Neural cell (in vitro differentiated cells): ENCODE data around the gene SLC44A5. TPM values are rescaled to one million over a fixed set of nuclear protein-coding genes. Genes with fewer than 3 reads are reported as not detected.

Experiments used
- H2AFZ ChIP-seq: fragments of 200-600, 300-800 bp; sonication (generic), shearing (Covaris generic); 2 replicates; pipeline ENCODE4 v1.6.0; 2014; ENCODE audit warnings: low read depth, mild to moderate bottlenecking, antibody characterized with exemption, low read length, moderate library complexity
- H3F3A ChIP-seq: fragments of 200-600 bp; shearing (Covaris generic); 2 replicates; pipeline ENCODE4 v1.6.1; 2016; ENCODE audit warnings: mild to moderate bottlenecking, moderate library complexity, mixed read lengths, antibody characterized with exemption, low read length; ENCODE audit not compliant: insufficient read depth, poor library complexity, severe bottlenecking
- H3K27ac ChIP-seq: fragments of 200-600, 300-800 bp; sonication (generic), shearing (Covaris generic); 2 replicates; pipeline ENCODE4 v1.5.1; 2014; ENCODE audit warnings: mild to moderate bottlenecking, low read length, moderate library complexity
- H3K27me3 ChIP-seq: fragments of 300-800, 200-600 bp; sonication (generic), shearing (Covaris generic); 2 replicates; pipeline ENCODE4 v1.6.0; 2014; ENCODE audit warnings: mild to moderate bottlenecking, low read depth, low read length, moderate library complexity; ENCODE audit not compliant: insufficient read depth
- H3K36me3 ChIP-seq: fragments of 300-800, 200-600 bp; sonication (generic), shearing (Covaris generic); 2 replicates; pipeline ENCODE4 v1.5.1; 2014; ENCODE audit warnings: mild to moderate bottlenecking, antibody characterized with exemption, low read length, moderate library complexity; ENCODE audit not compliant: insufficient read depth
- H3K4me2 ChIP-seq: fragments of 300-800, 200-600 bp; sonication (generic), shearing (Covaris generic); 2 replicates; pipeline ENCODE4 v1.6.0; 2014; ENCODE audit warnings: mild to moderate bottlenecking, low read length
- H3K4me3 ChIP-seq: fragments of 300-800, 200-600 bp; sonication (generic), shearing (Covaris generic); 2 replicates; pipeline ENCODE4 v1.5.1; 2014; ENCODE audit warnings: mild to moderate bottlenecking, low read length, moderate library complexity
- H3K79me2 ChIP-seq: fragments of 200-600 bp; shearing (Covaris generic); replicated peaks from 2 replicates; pipeline ENCODE4 v1.6.0; 2014; ENCODE audit warnings: mild to moderate bottlenecking, low read length, moderate library complexity; ENCODE audit not compliant: insufficient read depth
- H3K9ac ChIP-seq: fragments of 300-800, 200-600 bp; sonication (generic), shearing (Covaris generic); 2 replicates; pipeline ENCODE4 v1.6.1; 2016; ENCODE audit warnings: mild to moderate bottlenecking, low read length, mixed read lengths
- H3K9me2 ChIP-seq: fragments of 200-600 bp; shearing (Covaris generic); 2 replicates; pipeline ENCODE4 v1.6.1; 2016; ENCODE audit warnings: mild to moderate bottlenecking, low read length, mixed read lengths; ENCODE audit not compliant: insufficient read depth
- H3K9me3 ChIP-seq: fragments of 200-600, 300-800 bp; sonication (generic), shearing (Covaris generic); 2 replicates; pipeline ENCODE4 v1.6.1; 2016; ENCODE audit warnings: mild to moderate bottlenecking, mixed run types, low read length, moderate library complexity, mixed read lengths
- H4K20me1 ChIP-seq: fragments of 200-600 bp; shearing (Covaris generic); 2 replicates; pipeline ENCODE4 v1.6.1; 2016; ENCODE audit warnings: mild to moderate bottlenecking, mixed run types; ENCODE audit not compliant: insufficient read depth
- CTCF ChIP-seq: fragments of 450-650 bp; IDR thresholded peaks from 2 replicates; pipeline ENCODE4 v1.5.1; 2014; ENCODE audit warnings: antibody characterized with exemption, mild to moderate bottlenecking, moderate library complexity; ENCODE audit not compliant: poor library complexity, severe bottlenecking
- EP300 ChIP-seq: fragments of 450-650 bp; conservative IDR thresholded peaks from 2 replicates; pipeline ENCODE4 v1.6.1; 2014; ENCODE audit warnings: antibody characterized with exemption, mild to moderate bottlenecking, moderate library complexity; ENCODE audit not compliant: poor library complexity, severe bottlenecking
- EZH2 ChIP-seq: fragments of 200-600, 300-800 bp; shearing (Covaris generic), sonication (generic); IDR thresholded peaks from 2 replicates; pipeline ENCODE4 v1.6.1; 2014; ENCODE audit warnings: antibody characterized with exemption, low read length, borderline replicate concordance, mild to moderate bottlenecking; ENCODE audit not compliant: insufficient read depth, poor library complexity, severe bottlenecking
- MXI1 ChIP-seq: fragments of 450-650 bp; conservative IDR thresholded peaks from 2 replicates; pipeline ENCODE4 v1.6.1; 2014; ENCODE audit warnings: antibody characterized with exemption, mild to moderate bottlenecking; ENCODE audit not compliant: poor library complexity, severe bottlenecking
- POLR2AphosphoS5 ChIP-seq: IDR thresholded peaks from 2 replicates; pipeline ENCODE4 v1.6.1; 2012
- RAD21 ChIP-seq: fragments of 450-650 bp; conservative IDR thresholded peaks from 2 replicates; pipeline ENCODE4 v1.6.1; 2014; ENCODE audit warnings: antibody characterized with exemption, mild to moderate bottlenecking, moderate library complexity
- SMC3 ChIP-seq: fragments of 450-650 bp; conservative IDR thresholded peaks from 2 replicates; pipeline ENCODE4 v1.6.1; 2014; ENCODE audit warnings: antibody characterized with exemption, mild to moderate bottlenecking, moderate library complexity; ENCODE audit not compliant: poor library complexity
- TAF1 ChIP-seq: IDR thresholded peaks from 2 replicates; pipeline ENCODE4 v1.6.1; 2012; ENCODE audit warnings: low read depth
- polyA plus RNA-seq: library from polyadenylated mRNA; depleted of rRNA; stranded (reverse); fragments of >200 nt; gene quantifications from 2 replicates; pipeline ENCODE4 v1.2.3, GENCODE V29; 2014
- TF ChIP-seq, protein P1 (sequence below): IDR thresholded peaks from 2 replicates; pipeline ENCODE4 v1.6.1; 2012; ENCODE audit warnings: borderline replicate concordance

Gene SLC44A5
- polyA plus RNA-seq, 1 donor from 2014 or later: 53.0 TPM

DNA sequence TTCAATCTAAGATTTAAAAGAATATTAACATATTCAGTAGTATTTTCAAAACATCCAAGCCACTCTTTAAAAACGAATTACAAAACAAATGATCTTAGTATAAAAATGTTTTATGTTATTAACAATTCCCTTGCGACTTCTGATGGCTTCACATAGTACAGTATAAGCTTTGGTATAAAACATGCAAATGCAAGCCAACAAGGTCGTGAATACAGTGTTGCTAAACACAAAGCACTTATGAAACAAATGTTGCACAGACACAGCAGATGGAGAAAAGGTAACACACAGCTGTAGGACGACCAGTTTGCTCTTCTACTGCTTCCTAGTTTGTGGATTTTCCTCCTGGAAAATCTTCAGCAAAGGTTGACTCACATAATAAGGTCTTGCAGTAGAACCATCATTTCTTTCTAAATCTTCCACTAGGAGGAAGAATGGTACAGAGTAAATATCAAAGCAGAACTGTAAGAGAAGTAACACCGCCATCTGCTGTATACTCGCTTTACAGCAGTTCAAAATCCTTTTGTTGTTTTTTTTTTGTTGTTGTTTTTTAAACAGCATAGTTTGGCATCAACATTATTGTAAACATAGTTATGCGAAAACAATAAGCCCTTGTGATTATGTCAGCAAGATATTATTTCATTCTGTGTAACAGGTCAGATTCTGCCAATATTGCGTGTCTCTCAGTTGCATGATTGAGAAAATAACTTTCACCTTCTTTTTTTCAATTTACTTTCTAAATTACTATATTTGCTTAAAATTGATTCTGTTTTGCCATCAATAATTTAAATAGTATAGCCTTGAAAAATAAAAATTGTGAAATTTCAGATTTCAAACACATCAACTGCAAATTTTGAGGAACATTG is 407.3 kb downstream of the SLC44A5 start:
- H2AFZ ChIP-seq: no peak overlapping the region
- no peaks in the 10 kb centered on the region for H3K79me2 ChIP-seq
- no peak overlapping the region for H3K4me3 ChIP-seq
- no peak overlapping the region for H3K9ac ChIP-seq
- peak; percentile 95 for TF ChIP-seq SMC3
- peak; percentile 98 for TF ChIP-seq CTCF
- TF ChIP-seq, protein P1, sequence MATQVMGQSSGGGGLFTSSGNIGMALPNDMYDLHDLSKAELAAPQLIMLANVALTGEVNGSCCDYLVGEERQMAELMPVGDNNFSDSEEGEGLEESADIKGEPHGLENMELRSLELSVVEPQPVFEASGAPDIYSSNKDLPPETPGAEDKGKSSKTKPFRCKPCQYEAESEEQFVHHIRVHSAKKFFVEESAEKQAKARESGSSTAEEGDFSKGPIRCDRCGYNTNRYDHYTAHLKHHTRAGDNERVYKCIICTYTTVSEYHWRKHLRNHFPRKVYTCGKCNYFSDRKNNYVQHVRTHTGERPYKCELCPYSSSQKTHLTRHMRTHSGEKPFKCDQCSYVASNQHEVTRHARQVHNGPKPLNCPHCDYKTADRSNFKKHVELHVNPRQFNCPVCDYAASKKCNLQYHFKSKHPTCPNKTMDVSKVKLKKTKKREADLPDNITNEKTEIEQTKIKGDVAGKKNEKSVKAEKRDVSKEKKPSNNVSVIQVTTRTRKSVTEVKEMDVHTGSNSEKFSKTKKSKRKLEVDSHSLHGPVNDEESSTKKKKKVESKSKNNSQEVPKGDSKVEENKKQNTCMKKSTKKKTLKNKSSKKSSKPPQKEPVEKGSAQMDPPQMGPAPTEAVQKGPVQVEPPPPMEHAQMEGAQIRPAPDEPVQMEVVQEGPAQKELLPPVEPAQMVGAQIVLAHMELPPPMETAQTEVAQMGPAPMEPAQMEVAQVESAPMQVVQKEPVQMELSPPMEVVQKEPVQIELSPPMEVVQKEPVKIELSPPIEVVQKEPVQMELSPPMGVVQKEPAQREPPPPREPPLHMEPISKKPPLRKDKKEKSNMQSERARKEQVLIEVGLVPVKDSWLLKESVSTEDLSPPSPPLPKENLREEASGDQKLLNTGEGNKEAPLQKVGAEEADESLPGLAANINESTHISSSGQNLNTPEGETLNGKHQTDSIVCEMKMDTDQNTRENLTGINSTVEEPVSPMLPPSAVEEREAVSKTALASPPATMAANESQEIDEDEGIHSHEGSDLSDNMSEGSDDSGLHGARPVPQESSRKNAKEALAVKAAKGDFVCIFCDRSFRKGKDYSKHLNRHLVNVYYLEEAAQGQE: no peak
- peak; percentile 94 for TF ChIP-seq RAD21
- no peaks in the 10 kb centered on the region for H3K9me2 ChIP-seq
- no peaks in the 10 kb centered on the region for H3K27me3 ChIP-seq
- H3K9me3 ChIP-seq: no peaks in the 10 kb centered on the region
- H3K36me3 ChIP-seq: no peaks in the 10 kb centered on the region
- no peaks in the 10 kb centered on the region for H4K20me1 ChIP-seq
- no peak overlapping the region for H3K4me2 ChIP-seq
- no peaks in the 10 kb centered on the region for H3F3A ChIP-seq
- H3K27ac ChIP-seq: no peak overlapping the region

DNA sequence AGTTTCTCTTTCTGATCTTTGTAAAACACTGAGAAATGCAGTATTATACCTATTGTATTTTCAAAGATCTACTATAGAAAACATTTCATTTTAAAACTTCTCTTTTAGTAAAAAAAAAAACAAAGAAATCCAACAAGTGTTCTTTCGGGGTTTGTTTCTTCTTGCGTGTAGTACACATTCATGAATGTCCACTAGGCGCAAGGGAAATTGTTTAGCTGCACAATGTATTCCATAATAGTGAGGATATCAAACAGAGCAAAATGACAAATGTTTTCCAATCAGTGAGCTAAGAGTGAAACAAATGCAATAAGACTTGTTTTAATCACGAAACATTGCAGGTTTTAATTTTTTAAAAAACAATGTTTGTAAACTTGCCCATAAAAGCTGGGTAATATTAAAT is 408.2 kb downstream of the SLC44A5 start:
- Histone ChIP-seq H3K27me3 (no peaks in the 10 kb centered on the region), H3K4me3 (no peak overlapping the region)

More for the DNA sequence above, 408.2 kb downstream of the SLC44A5 start:
- Histone ChIP-seq H3K9ac (no peak overlapping the region), H3F3A (no peaks in the 10 kb centered on the region), H3K9me3 (no peaks in the 10 kb centered on the region), H3K36me3 (no peaks in the 10 kb centered on the region), H3K4me2 (no peak overlapping the region), H2AFZ (no peak overlapping the region), H3K27ac (no peak overlapping the region), H4K20me1 (no peaks in the 10 kb centered on the region), H3K9me2 (no peaks in the 10 kb centered on the region), H3K79me2 (no peaks in the 10 kb centered on the region)
- TF ChIP-seq POLR2AphosphoS5 (no peak), MXI1 (no peak), TAF1 (no peak), RAD21 (no peak), SMC3 (no peak), CTCF (no peak), EZH2 (no peak), EP300 (no peak)
- TF ChIP-seq, protein P1: no peak
